Liver (tissue), 9 donors: ENCODE data around the gene ENDOG. TPM values are rescaled to one million over a fixed set of nuclear protein-coding genes. Genes with fewer than 3 reads are reported as not detected.

ENCODE experiments used
- DNase-seq: peaks from one replicate; pipeline ENCODE4 v3.0.0-alpha.2; 2017; ENCODE audit warnings: low spot score
- H3K27ac ChIP-seq, 2 donors: one replicate each; pipeline ENCODE4 v1.7.0; 2013; ENCODE audit warnings: inconsistent platforms in 2 of 2, low read length in 2 of 2, control low read depth in 1 of 2, low read depth in 1 of 2, mild to moderate bottlenecking in 1 of 2
- H3K27me3 ChIP-seq, 4 donors: one replicate each; pipeline versions ENCODE4 v1.6.1 to v1.7.0; 2013; ENCODE audit warnings: low read length in 3 of 4, inconsistent platforms in 1 of 4, mild to moderate bottlenecking in 1 of 4, moderate library complexity in 1 of 4; ENCODE audit not compliant: control insufficient read depth in 4 of 4, insufficient read depth in 4 of 4
- H3K36me3 ChIP-seq, 4 donors: one replicate each; pipeline versions ENCODE4 v1.6.1 to v1.7.0; 2013; ENCODE audit warnings: low read length in 3 of 4, mild to moderate bottlenecking in 3 of 4, low read depth in 1 of 4, moderate library complexity in 1 of 4; ENCODE audit not compliant: control insufficient read depth in 4 of 4, insufficient read depth in 3 of 4
- H3K4me1 ChIP-seq, 4 donors: one replicate each; pipeline versions ENCODE4 v1.6.1 to v1.7.0; 2013; ENCODE audit warnings: low read length in 3 of 4, mild to moderate bottlenecking in 3 of 4, moderate library complexity in 1 of 4; ENCODE audit not compliant: control insufficient read depth in 4 of 4, insufficient read depth in 4 of 4
- H3K4me3 ChIP-seq, 3 donors: one replicate each; pipeline versions ENCODE4 v1.6.1 to v1.7.0; 2013; ENCODE audit warnings: low read length in 3 of 3, control low read depth in 1 of 3, low read depth in 1 of 3, mild to moderate bottlenecking in 1 of 3
- H3K9ac ChIP-seq, 2 donors: one replicate each; pipeline ENCODE4 v1.7.0; 2013; ENCODE audit warnings: low read length in 2 of 2, mild to moderate bottlenecking in 2 of 2, moderate library complexity in 2 of 2, control low read depth in 1 of 2, low read depth in 1 of 2
- H3K9me3 ChIP-seq, 4 donors: one replicate each; pipeline versions ENCODE4 v1.6.1 to v1.7.0; 2013; ENCODE audit warnings: low read length in 3 of 4; ENCODE audit not compliant: control insufficient read depth in 4 of 4
- FOXA1 ChIP-seq: IDR thresholded peaks from 2 replicates; pipeline ENCODE4 v1.6.1; 2016; ENCODE audit warnings: antibody characterized with exemption
- GABPA ChIP-seq, 2 donors: IDR thresholded peaks in 1 of 2; conservative IDR thresholded peaks in 1 of 2; 2 replicates each; pipeline ENCODE4 v1.6.1; 2016; ENCODE audit warnings: antibody characterized with exemption in 2 of 2, mild to moderate bottlenecking in 1 of 2, moderate library complexity in 1 of 2
- HNF4G ChIP-seq: IDR thresholded peaks from 2 replicates; pipeline ENCODE4 v1.6.1; 2016; ENCODE audit warnings: antibody characterized with exemption
- JUND ChIP-seq, 2 donors: IDR thresholded peaks; 2 replicates each; pipeline ENCODE4 v1.6.1; 2016; ENCODE audit warnings: antibody characterized with exemption in 2 of 2
- RAD21 ChIP-seq, 2 donors: IDR thresholded peaks; 2 replicates each; pipeline ENCODE4 v1.6.1; 2016; ENCODE audit warnings: antibody characterized with exemption in 2 of 2, mild to moderate bottlenecking in 2 of 2
- RXRA ChIP-seq, 2 donors: IDR thresholded peaks; 2 replicates each; pipeline ENCODE4 v1.6.1; 2017 to 2018; ENCODE audit warnings: antibody characterized with exemption in 2 of 2, mild to moderate bottlenecking in 1 of 2
- TAF1 ChIP-seq: conservative IDR thresholded peaks from 2 replicates; pipeline ENCODE4 v1.6.1; 2016; ENCODE audit warnings: antibody characterized with exemption, mild to moderate bottlenecking
- YY1 ChIP-seq: IDR thresholded peaks from 2 replicates; pipeline ENCODE4 v1.6.1; 2016; ENCODE audit warnings: antibody characterized with exemption, mild to moderate bottlenecking
- WGBS: extraction: QIAGEN DNeasy Blood & Tissue Kit; methylation state at CpG from one replicate; pipeline ENCODE4 v1.1.7; 2013; 5-methylcytosine and 5-hydroxymethylcytosine counted together
- polyA plus RNA-seq, 2 donors: library from polyadenylated mRNA; stranded (reverse) in 1 of 2; unstranded in 1 of 2; fragments of 200-250 nt in 1 of 2; fragments of >200 nt in 1 of 2; fragmentation: Nextera tagmentation in 1 of 2; extraction: Ambion mirVana in 1 of 2; gene quantifications; one replicate each; pipeline versions ENCODE4 v1.2.1 to v1.2.3, GENCODE V29; 2013 to 2015
- total RNA-seq, 2 donors: library from RNA; depleted of rRNA; stranded (reverse); fragments of >200 nt; gene quantifications; one replicate each; pipeline ENCODE4 v1.2.3, GENCODE V29; 2014
- TF ChIP-seq, protein P1 (sequence below): IDR thresholded peaks from 2 replicates; pipeline ENCODE4 v1.6.1; 2016; ENCODE audit warnings: antibody characterized with exemption
- TF ChIP-seq, protein P2 (sequence below): IDR thresholded peaks from 2 replicates; pipeline ENCODE4 v1.6.1; 2016; ENCODE audit warnings: antibody characterized with exemption, mild to moderate bottlenecking
- TF ChIP-seq, protein P3 (sequence below): fragments of 150-350 bp; IDR thresholded peaks from 2 replicates; pipeline ENCODE4 v1.5.1; 2017; ENCODE audit warnings: improper control_type of control experiment, low read depth, low read length; ENCODE audit not compliant: missing input control
- donor health status: healthy.
- donor health status: healthy.
- donor health status: healthy.
- donor health status: healthy.
- donor health status: healthy.

Gene ENDOG
- total and polyA plus RNA-seq, 4 donors: 11.3 to 25.0 (median 15.0) TPM

DNA sequence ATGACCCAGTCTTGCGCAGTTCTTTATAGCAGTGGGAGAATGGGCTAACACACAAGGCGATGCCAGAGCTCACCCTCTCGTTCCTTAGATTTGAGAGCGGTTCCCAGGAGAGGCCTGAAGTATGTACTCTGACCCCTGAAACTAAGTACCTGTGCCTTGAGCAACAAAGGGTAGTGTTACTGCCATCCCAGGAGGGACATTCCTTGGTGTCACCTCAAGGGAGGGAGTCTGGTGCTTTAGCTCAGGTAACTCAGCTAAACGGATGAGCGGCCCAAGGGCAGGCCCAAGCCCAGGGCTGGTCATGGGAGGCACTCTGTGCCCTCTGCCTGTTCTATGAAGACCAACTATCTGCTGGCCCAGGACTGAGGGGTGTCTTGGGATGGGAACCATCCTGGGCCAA is 43.2 kb downstream of the ENDOG start:
- Histone ChIP-seq H3K4me1 (peaks cover 5 to 31% (median 17%) of the 10 kb centered on the region in 4 donors), H3K27me3 (no peaks in the 10 kb centered on the region), H3K9me3 (no peaks in the 10 kb centered on the region), H3K4me3 (no peak overlapping the region), H3K9ac (no peak overlapping the region), H3K27ac (no peak overlapping the region), H3K36me3 (no peaks in the 10 kb centered on the region)
- TF ChIP-seq RXRA (IDR thresholded peaks at IDR 0.05) (no peak), TAF1 (no peak), JUND (IDR thresholded peaks at IDR 0.05) (no peak), GABPA (IDR thresholded peaks at IDR 0.05 in 1 of 2, conservative IDR thresholded peaks at IDR 0.05 in 1 of 2) (no peak)
- TF ChIP-seq, protein P1, sequence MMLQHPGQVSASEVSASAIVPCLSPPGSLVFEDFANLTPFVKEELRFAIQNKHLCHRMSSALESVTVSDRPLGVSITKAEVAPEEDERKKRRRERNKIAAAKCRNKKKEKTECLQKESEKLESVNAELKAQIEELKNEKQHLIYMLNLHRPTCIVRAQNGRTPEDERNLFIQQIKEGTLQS: no peak
- TF ChIP-seq, protein P2, sequence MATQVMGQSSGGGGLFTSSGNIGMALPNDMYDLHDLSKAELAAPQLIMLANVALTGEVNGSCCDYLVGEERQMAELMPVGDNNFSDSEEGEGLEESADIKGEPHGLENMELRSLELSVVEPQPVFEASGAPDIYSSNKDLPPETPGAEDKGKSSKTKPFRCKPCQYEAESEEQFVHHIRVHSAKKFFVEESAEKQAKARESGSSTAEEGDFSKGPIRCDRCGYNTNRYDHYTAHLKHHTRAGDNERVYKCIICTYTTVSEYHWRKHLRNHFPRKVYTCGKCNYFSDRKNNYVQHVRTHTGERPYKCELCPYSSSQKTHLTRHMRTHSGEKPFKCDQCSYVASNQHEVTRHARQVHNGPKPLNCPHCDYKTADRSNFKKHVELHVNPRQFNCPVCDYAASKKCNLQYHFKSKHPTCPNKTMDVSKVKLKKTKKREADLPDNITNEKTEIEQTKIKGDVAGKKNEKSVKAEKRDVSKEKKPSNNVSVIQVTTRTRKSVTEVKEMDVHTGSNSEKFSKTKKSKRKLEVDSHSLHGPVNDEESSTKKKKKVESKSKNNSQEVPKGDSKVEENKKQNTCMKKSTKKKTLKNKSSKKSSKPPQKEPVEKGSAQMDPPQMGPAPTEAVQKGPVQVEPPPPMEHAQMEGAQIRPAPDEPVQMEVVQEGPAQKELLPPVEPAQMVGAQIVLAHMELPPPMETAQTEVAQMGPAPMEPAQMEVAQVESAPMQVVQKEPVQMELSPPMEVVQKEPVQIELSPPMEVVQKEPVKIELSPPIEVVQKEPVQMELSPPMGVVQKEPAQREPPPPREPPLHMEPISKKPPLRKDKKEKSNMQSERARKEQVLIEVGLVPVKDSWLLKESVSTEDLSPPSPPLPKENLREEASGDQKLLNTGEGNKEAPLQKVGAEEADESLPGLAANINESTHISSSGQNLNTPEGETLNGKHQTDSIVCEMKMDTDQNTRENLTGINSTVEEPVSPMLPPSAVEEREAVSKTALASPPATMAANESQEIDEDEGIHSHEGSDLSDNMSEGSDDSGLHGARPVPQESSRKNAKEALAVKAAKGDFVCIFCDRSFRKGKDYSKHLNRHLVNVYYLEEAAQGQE: no peak
- TF ChIP-seq, protein P3, sequence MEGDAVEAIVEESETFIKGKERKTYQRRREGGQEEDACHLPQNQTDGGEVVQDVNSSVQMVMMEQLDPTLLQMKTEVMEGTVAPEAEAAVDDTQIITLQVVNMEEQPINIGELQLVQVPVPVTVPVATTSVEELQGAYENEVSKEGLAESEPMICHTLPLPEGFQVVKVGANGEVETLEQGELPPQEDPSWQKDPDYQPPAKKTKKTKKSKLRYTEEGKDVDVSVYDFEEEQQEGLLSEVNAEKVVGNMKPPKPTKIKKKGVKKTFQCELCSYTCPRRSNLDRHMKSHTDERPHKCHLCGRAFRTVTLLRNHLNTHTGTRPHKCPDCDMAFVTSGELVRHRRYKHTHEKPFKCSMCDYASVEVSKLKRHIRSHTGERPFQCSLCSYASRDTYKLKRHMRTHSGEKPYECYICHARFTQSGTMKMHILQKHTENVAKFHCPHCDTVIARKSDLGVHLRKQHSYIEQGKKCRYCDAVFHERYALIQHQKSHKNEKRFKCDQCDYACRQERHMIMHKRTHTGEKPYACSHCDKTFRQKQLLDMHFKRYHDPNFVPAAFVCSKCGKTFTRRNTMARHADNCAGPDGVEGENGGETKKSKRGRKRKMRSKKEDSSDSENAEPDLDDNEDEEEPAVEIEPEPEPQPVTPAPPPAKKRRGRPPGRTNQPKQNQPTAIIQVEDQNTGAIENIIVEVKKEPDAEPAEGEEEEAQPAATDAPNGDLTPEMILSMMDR: no peak
- 81% methylated on average over 6 of the region's 6 CpGs for WGBS
- no peak for DNase-seq

DNA sequence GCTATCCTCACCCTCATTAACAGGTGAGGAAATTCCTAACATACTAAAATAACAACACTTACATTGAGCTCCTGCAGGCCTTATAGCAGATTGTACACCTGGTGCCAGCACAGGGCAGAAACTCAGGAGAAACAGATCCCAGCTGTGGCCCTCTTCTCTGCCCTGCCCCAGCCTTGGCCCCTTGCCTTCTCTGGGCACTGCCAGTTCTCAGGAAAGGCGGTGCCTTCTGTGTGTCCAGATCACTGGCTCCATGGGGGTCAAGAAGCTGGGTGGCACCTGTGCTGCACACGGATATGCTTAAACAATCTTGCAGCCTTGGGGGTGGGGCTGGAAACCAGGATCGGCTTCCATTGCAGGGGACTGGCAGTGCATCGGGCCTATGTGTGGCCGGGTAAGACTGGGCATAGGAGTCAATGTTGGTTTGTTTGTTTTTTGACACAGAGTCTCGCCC is 44.1 kb downstream of the ENDOG start:
- no peak overlapping the region for H3K9ac ChIP-seq
- WGBS: 30% methylated on average over 6 of the region's 6 CpGs

More for the DNA sequence above, 44.1 kb downstream of the ENDOG start:
- Histone ChIP-seq H3K4me3 (no peak overlapping the region), H3K36me3 (no peaks in the 10 kb centered on the region), H3K27ac (peak overlapping the region in 1 of 2 donors; percentile 3), H3K27me3 (no peaks in the 10 kb centered on the region), H3K9me3 (no peaks in the 10 kb centered on the region), H3K4me1 (peaks cover 5 to 31% (median 17%) of the 10 kb centered on the region in 4 donors)
- TF ChIP-seq, protein P3: no peak
- TF ChIP-seq RXRA (IDR thresholded peaks at IDR 0.05) (no peak), JUND (IDR thresholded peaks at IDR 0.05) (no peak), FOXA1 (no peak), TAF1 (no peak), GABPA (IDR thresholded peaks at IDR 0.05 in 1 of 2, conservative IDR thresholded peaks at IDR 0.05 in 1 of 2) (no peak), RAD21 (IDR thresholded peaks at IDR 0.05) (no peak), HNF4G (no peak), YY1 (no peak)
- TF ChIP-seq, protein P1: no peak
- TF ChIP-seq, protein P2: no peak
- no peak for DNase-seq
